ENCODE data around the gene GRM8. TPM values are rescaled to one million over a fixed set of nuclear protein-coding genes. Genes with fewer than 3 reads are reported as not detected.

Gene GRM8
- total and polyA plus RNA-seq, 10 of the 15 experiments (the other 5 are each of a cell fraction or from before 2014, with no cell fraction given), result 0.33 to 7.1 (median 0.45) TPM; not detected in 2

DNA sequence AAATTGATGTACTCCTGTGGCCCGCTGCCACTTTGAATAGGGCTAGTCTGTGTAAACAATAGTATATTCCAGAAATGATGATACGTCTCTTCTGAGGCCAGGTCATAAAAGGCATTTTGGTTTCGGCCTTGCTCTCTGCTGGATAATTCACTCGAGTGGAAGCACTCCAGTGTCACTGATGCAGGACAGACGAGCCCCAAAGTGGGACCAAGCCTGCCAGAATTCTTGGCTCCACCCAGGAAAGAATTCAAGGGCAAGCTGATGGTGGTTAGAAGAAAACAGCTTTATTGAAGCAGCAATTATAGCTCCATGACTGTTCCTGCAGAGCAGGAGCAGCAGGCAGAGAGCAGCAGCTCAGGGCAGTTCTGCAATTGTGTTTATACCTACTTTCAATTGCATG is 717.6 kb downstream of the GRM8 start:
- ChIA-PET RAD21 (ENCODE audit: unreplicated experiment) (no interaction called here), CTCF (interaction anchor here (1.1 kb wide), 1 partner anchor 17 kb away, joined by 4 read pairs; no protein-coding TSS in a partner anchor), POLR2A (no interaction called here), SMC1A (ENCODE audit: uncharacterized antibody, unreplicated experiment) (interaction anchor here (1.2 to 1.9 kb wide), 2 partner anchors 10 to 14 kb away, joined by 3 to 4 read pairs; no protein-coding TSS in a partner anchor)
- no peaks in the 10 kb centered on the region for H3K36me3 ChIP-seq (ENCODE audit: control insufficient read depth in 2 of 2, insufficient read depth in 2 of 2, low read length in 1 of 2)
- no peaks in the 10 kb centered on the region for H3K27me3 ChIP-seq (replicated peaks in 1 of 2; ENCODE audit: control insufficient read depth in 2 of 2, insufficient read depth in 2 of 2, low read length in 1 of 2)
- no peaks in the 10 kb centered on the region for H4K20me1 ChIP-seq (ENCODE audit: control insufficient read depth, insufficient read depth)
- no peaks in the 10 kb centered on the region for H3K4me1 ChIP-seq (ENCODE audit: control insufficient read depth, insufficient read depth, low read length)
- H3K79me2 ChIP-seq (ENCODE audit: control insufficient read depth, insufficient read depth, low read length), result no peaks in the 10 kb centered on the region
- no peaks in the 10 kb centered on the region; the same call in 2 of the 3 replicates for H3K9me3 ChIP-seq (replicated peaks; ENCODE audit: control insufficient read depth, insufficient read depth, low read length)
- no peak overlapping the region for H3K4me3 ChIP-seq
- H2AFZ ChIP-seq (ENCODE audit: control insufficient read depth, low read depth, low read length), result no peak overlapping the region
- no peak overlapping the region for H3K27ac ChIP-seq (ENCODE audit: control insufficient read depth, insufficient read depth)
- in situ Hi-C loops (cut with MboI), result no loop called here
- no peak for DNase-seq (ENCODE audit: low read depth, low spot score)
- ATAC-seq, result no peak
- WGBS (ENCODE audit: insufficient coverage, insufficient replicate concordance, low lambda C conversion rate, missing lambda C conversion rate), result 64% methylated on average over 5 of the region's 5 CpGs
- no peak overlapping the region for H3K4me2 ChIP-seq (ENCODE audit: control insufficient read depth, insufficient read depth)
- intact Hi-C loops (cut with micrococcal nuclease; ENCODE audit: unreplicated experiment), result no loop called here
- FAIRE-seq, result no peak
- TF ChIP-seq ZNF622 (IDR thresholded peaks at IDR 0.05) (no peak), NR2F1 (conservative IDR thresholded peaks at IDR 0.05) (no peak), RAD51 (IDR thresholded peaks at IDR 0.05) (no peak), ZNF207 (IDR thresholded peaks at IDR 0.05; ENCODE audit: borderline replicate concordance) (no peak), BMI1 (IDR thresholded peaks at IDR 0.05; ENCODE audit: borderline replicate concordance) (no peak), NFXL1 (IDR thresholded peaks at IDR 0.05; ENCODE audit: borderline replicate concordance) (no peak), SMAD5 (IDR thresholded peaks at IDR 0.05; ENCODE audit: low read depth) (no peak), NBN (IDR thresholded peaks at IDR 0.05) (no peak), MTA3 (IDR thresholded peaks at IDR 0.05; ENCODE audit: borderline replicate concordance, low read length) (no peak), ATF2 (IDR thresholded peaks at IDR 0.05; ENCODE audit: low read length) (no peak), RBBP5 (conservative IDR thresholded peaks at IDR 0.05) (no peak)
- TF ChIP-seq, protein P1, sequence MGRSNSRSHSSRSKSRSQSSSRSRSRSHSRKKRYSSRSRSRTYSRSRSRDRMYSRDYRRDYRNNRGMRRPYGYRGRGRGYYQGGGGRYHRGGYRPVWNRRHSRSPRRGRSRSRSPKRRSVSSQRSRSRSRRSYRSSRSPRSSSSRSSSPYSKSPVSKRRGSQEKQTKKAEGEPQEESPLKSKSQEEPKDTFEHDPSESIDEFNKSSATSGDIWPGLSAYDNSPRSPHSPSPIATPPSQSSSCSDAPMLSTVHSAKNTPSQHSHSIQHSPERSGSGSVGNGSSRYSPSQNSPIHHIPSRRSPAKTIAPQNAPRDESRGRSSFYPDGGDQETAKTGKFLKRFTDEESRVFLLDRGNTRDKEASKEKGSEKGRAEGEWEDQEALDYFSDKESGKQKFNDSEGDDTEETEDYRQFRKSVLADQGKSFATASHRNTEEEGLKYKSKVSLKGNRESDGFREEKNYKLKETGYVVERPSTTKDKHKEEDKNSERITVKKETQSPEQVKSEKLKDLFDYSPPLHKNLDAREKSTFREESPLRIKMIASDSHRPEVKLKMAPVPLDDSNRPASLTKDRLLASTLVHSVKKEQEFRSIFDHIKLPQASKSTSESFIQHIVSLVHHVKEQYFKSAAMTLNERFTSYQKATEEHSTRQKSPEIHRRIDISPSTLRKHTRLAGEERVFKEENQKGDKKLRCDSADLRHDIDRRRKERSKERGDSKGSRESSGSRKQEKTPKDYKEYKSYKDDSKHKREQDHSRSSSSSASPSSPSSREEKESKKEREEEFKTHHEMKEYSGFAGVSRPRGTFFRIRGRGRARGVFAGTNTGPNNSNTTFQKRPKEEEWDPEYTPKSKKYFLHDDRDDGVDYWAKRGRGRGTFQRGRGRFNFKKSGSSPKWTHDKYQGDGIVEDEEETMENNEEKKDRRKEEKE (IDR thresholded peaks at IDR 0.05), result no peak
- no peak overlapping the region for H3K9ac ChIP-seq (ENCODE audit: control insufficient read depth, insufficient read depth, low read length)
- BruUV-seq (replicated peaks), result no TSS peak

All from GM12878 (cell line).